H9 (cell line): ENCODE results near the gene MBD5. TPM values are rescaled to one million over a fixed set of nuclear protein-coding genes. Genes with fewer than 3 reads are reported as not detected.

Source experiments
- DNase-seq: peaks from one replicate; pipeline ENCODE4 v3.0.0-alpha.2; 2017
- H2AFZ ChIP-seq: one replicate; pipeline ENCODE4 v1.6.1; 2013; ENCODE audit warnings: mild to moderate bottlenecking, low read length, control low read depth, moderate library complexity
- H2AK5ac ChIP-seq: 2 replicates; pipeline ENCODE4 v1.6.1; 2013; ENCODE audit warnings: low read length, control low read depth, mixed read lengths; ENCODE audit not compliant: insufficient read length
- H2BK120ac ChIP-seq: one replicate; pipeline ENCODE4 v1.6.1; 2013; ENCODE audit warnings: low read depth, mild to moderate bottlenecking, low read length, control low read depth, inconsistent platforms; ENCODE audit not compliant: poor library complexity, severe bottlenecking
- H2BK12ac ChIP-seq: 2 replicates; pipeline ENCODE4 v1.6.1; 2013; ENCODE audit warnings: low read length, control low read depth, mixed read lengths, low read depth; ENCODE audit not compliant: insufficient read length
- H2BK15ac ChIP-seq: 2 replicates; pipeline ENCODE4 v1.6.1; 2013; ENCODE audit warnings: low read depth, low read length, control low read depth
- H2BK20ac ChIP-seq: one replicate; pipeline ENCODE4 v1.6.1; 2013; ENCODE audit warnings: low read depth, mild to moderate bottlenecking, low read length, control low read depth, inconsistent platforms; ENCODE audit not compliant: poor library complexity, severe bottlenecking
- H2BK5ac ChIP-seq: 2 replicates; pipeline ENCODE4 v1.6.1; 2013; ENCODE audit warnings: low read length, control low read depth, mixed read lengths; ENCODE audit not compliant: insufficient read length
- H3K14ac ChIP-seq: 2 replicates; pipeline ENCODE4 v1.6.1; 2013; ENCODE audit warnings: low read length, control low read depth; ENCODE audit not compliant: insufficient read depth
- H3K18ac ChIP-seq: 2 replicates; pipeline ENCODE4 v1.6.1; 2013; ENCODE audit warnings: low read depth, mild to moderate bottlenecking, mixed read lengths, low read length, control low read depth; ENCODE audit not compliant: insufficient read length
- H3K23ac ChIP-seq: 2 replicates; pipeline ENCODE4 v1.6.1; 2013; ENCODE audit warnings: low read length, control low read depth, mixed read lengths, low read depth; ENCODE audit not compliant: insufficient read length
- H3K23me2 ChIP-seq: 2 replicates; pipeline ENCODE4 v1.6.1; 2013; ENCODE audit warnings: low read depth, mild to moderate bottlenecking, mixed read lengths, low read length, control low read depth; ENCODE audit not compliant: insufficient read length, poor library complexity, severe bottlenecking
- H3K27ac ChIP-seq: 2 replicates; pipeline ENCODE4 v1.5.1; 2013; ENCODE audit warnings: low read length, control low read depth, mixed read lengths, low read depth; ENCODE audit not compliant: insufficient read length
- H3K27me3 ChIP-seq: 2 replicates; pipeline ENCODE4 v1.6.1; 2013; ENCODE audit warnings: low read length, control low read depth, inconsistent platforms; ENCODE audit not compliant: insufficient read depth
- H3K4ac ChIP-seq: 2 replicates; pipeline ENCODE4 v1.6.1; 2013; ENCODE audit warnings: low read depth, mild to moderate bottlenecking, control low read depth, inconsistent platforms, low read length, moderate library complexity
- H3K4me1 ChIP-seq: 2 replicates; pipeline ENCODE4 v1.6.1; 2013; ENCODE audit warnings: low read length, control low read depth, inconsistent platforms; ENCODE audit not compliant: insufficient read depth
- H3K4me2 ChIP-seq: 2 replicates; pipeline ENCODE4 v1.6.1; 2013; ENCODE audit warnings: low read length, control low read depth, mixed read lengths; ENCODE audit not compliant: insufficient read length, insufficient read depth
- H3K56ac ChIP-seq: 2 replicates; pipeline ENCODE4 v1.6.1; 2013; ENCODE audit warnings: low read depth, mild to moderate bottlenecking, mixed read lengths, low read length, control low read depth; ENCODE audit not compliant: insufficient read length
- H3K79me1 ChIP-seq: 2 replicates; pipeline ENCODE4 v1.6.1; 2013; ENCODE audit warnings: low read depth, mild to moderate bottlenecking, moderate library complexity, low read length, control low read depth, inconsistent platforms; ENCODE audit not compliant: insufficient read depth, poor library complexity, severe bottlenecking
- H3K79me2 ChIP-seq: 2 replicates; pipeline ENCODE4 v1.6.1; 2013; ENCODE audit warnings: low read length, control low read depth, inconsistent platforms; ENCODE audit not compliant: insufficient read depth
- H3K9ac ChIP-seq: 2 replicates; pipeline ENCODE4 v1.6.1; 2013; ENCODE audit warnings: low read length, control low read depth, mixed read lengths; ENCODE audit not compliant: insufficient read length; ENCODE audit errors: extremely low read depth
- H3K9me3 ChIP-seq: one replicate; pipeline ENCODE4 v1.6.1; 2013; ENCODE audit warnings: low read depth, low read length, inconsistent platforms; ENCODE audit not compliant: control insufficient read depth
- H3T11ph ChIP-seq: one replicate; pipeline ENCODE4 v1.6.1; 2013; ENCODE audit warnings: mild to moderate bottlenecking, low read length, control low read depth, inconsistent platforms
- H4K20me1 ChIP-seq: one replicate; pipeline ENCODE4 v1.6.1; 2013; ENCODE audit not compliant: control insufficient read depth, insufficient read length, insufficient read depth
- H4K5ac ChIP-seq: 2 replicates; pipeline ENCODE4 v1.6.1; 2013; ENCODE audit warnings: low read depth, mild to moderate bottlenecking, mixed read lengths, low read length, control low read depth; ENCODE audit not compliant: insufficient read length
- H4K8ac ChIP-seq: replicated peaks from 2 replicates; pipeline ENCODE4 v1.6.1; 2013; ENCODE audit warnings: low read length, control low read depth, mixed read lengths, low read depth; ENCODE audit not compliant: insufficient read length
- H4K91ac ChIP-seq: 2 replicates; pipeline ENCODE4 v1.6.1; 2013; ENCODE audit warnings: low read depth, mild to moderate bottlenecking, moderate library complexity, mixed read lengths, low read length, control low read depth; ENCODE audit not compliant: insufficient read length
- H3K27ac Mint-ChIP-seq, 3 experiments: 2 replicates in 2 of 3; 3 replicates in 1 of 3; pipeline ENCODE4 v1.8.0; 2020 to 2021; ENCODE audit warnings: mixed read lengths in 3 of 3, mild to moderate bottlenecking in 1 of 3, moderate library complexity in 1 of 3
- H3K27me3 Mint-ChIP-seq: 2 replicates; pipeline ENCODE4 v1.8.0; 2021; ENCODE audit warnings: low read depth, mild to moderate bottlenecking, moderate library complexity, mixed read lengths
- H3K36me3 Mint-ChIP-seq, 3 experiments: 2 replicates in 2 of 3; 3 replicates in 1 of 3; pipeline ENCODE4 v1.8.0; 2020 to 2021; ENCODE audit warnings: low read depth in 3 of 3, mixed read lengths in 3 of 3; ENCODE audit not compliant: insufficient read depth in 1 of 3
- H3K4me1 Mint-ChIP-seq, 2 experiments: 2 replicates each; pipeline ENCODE4 v1.8.0; 2020; ENCODE audit warnings: mixed read lengths in 2 of 2
- H3K4me3 Mint-ChIP-seq, 2 experiments: 2 replicates in 1 of 2; 3 replicates in 1 of 2; pipeline ENCODE4 v1.8.0; 2020 to 2021; ENCODE audit warnings: mild to moderate bottlenecking in 2 of 2, mixed read lengths in 2 of 2, moderate library complexity in 1 of 2
- H3K9me3 Mint-ChIP-seq, 2 experiments: 2 replicates in 1 of 2; 3 replicates in 1 of 2; pipeline ENCODE4 v1.8.0; 2020; ENCODE audit warnings: mild to moderate bottlenecking in 2 of 2, mixed read lengths in 2 of 2, moderate library complexity in 1 of 2
- total RNA-seq: library from RNA; stranded (reverse); gene quantifications from 2 replicates; pipeline ENCODE4 v1.2.1, GENCODE V29; 2021
- TF ChIP-seq, protein P1 (sequence below): fragments of 200-600 bp; sonication (generic); conservative IDR thresholded peaks from 3 replicates; pipeline ENCODE4 v1.8.0; 2021; ENCODE audit warnings: antibody characterized with exemption, mild to moderate bottlenecking

The MBD5 gene
- total RNA-seq, 1 experiment from 2014 or later: 23.1 TPM

DNA sequence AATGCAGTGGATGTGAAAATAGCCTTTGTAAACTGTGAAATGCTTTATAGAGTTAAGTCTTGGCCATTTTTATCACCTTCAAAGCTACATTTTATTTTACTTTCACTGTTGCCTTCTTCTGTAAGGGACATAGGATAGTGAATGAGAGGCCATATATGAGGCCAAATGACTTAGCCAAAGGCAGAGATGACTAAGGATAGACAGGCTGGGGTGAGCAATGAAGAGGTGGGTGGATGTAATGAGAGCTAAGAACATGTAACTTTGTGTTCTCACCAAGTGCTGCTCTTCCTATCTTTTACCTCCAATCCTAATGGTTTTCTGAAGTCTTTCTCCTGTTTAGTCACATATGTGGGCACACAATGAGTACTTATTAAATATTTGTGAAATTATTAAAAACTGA lies 101.9 kb downstream of the MBD5 start:
- Mint-ChIP-seq H3K27me3 (no peaks in the 10 kb centered on the region), H3K36me3 (peaks cover 0 to 5% (median 2%) of the 10 kb centered on the region in 3 experiments; a peak in 5 of 7 replicates), H3K4me3 (no peak overlapping the region), H3K9me3 (no peaks in the 10 kb centered on the region; a peak in 1 of 5 replicates), H3K4me1 (no peaks in the 10 kb centered on the region), H3K27ac (no peak overlapping the region; a peak in 1 of 7 replicates)
- Histone ChIP-seq H2AK5ac (no peak overlapping the region), H3K9ac (no peak overlapping the region), H2AFZ (no peak overlapping the region), H4K20me1 (no peaks in the 10 kb centered on the region), H4K5ac (no peak overlapping the region), H3K9me3 (no peaks in the 10 kb centered on the region), H3K56ac (no peak overlapping the region), H3K18ac (no peak overlapping the region), H2BK5ac (no peak overlapping the region), H2BK120ac (no peak overlapping the region), H3K79me1 (no peaks in the 10 kb centered on the region), H2BK20ac (no peak overlapping the region), H3K79me2 (no peaks in the 10 kb centered on the region), H3K4ac (no peak overlapping the region), H3K27ac (no peak overlapping the region), H3K4me1 (no peaks in the 10 kb centered on the region), H3K27me3 (no peaks in the 10 kb centered on the region), H3K14ac (no peak overlapping the region), H4K91ac (no peak overlapping the region), H2BK15ac (no peak overlapping the region), H3K4me2 (no peak overlapping the region), H4K8ac (no peak overlapping the region), H3K23me2 (no peaks in the 10 kb centered on the region), H2BK12ac (no peak overlapping the region), H3K23ac (no peak overlapping the region), H3T11ph (no peak overlapping the region)
- DNase-seq: no peak
- TF ChIP-seq, protein P1, sequence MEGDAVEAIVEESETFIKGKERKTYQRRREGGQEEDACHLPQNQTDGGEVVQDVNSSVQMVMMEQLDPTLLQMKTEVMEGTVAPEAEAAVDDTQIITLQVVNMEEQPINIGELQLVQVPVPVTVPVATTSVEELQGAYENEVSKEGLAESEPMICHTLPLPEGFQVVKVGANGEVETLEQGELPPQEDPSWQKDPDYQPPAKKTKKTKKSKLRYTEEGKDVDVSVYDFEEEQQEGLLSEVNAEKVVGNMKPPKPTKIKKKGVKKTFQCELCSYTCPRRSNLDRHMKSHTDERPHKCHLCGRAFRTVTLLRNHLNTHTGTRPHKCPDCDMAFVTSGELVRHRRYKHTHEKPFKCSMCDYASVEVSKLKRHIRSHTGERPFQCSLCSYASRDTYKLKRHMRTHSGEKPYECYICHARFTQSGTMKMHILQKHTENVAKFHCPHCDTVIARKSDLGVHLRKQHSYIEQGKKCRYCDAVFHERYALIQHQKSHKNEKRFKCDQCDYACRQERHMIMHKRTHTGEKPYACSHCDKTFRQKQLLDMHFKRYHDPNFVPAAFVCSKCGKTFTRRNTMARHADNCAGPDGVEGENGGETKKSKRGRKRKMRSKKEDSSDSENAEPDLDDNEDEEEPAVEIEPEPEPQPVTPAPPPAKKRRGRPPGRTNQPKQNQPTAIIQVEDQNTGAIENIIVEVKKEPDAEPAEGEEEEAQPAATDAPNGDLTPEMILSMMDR: no peak
